SJCRH30 (cell line): ENCODE measurements around the gene HSDL1. TPM values are rescaled to one million over a fixed set of nuclear protein-coding genes. Genes with fewer than 3 reads are reported as not detected.

Experiments used
- DNase-seq, 2 experiments: peaks; one replicate each; pipeline ENCODE4 v3.0.0-alpha.2; 2015 to 2020
- H3K27ac ChIP-seq: fragments of 250-450 bp; sonication (Bioruptor Pico); 2 replicates; pipeline ENCODE4 v1.5.1; 2020; ENCODE audit warnings: mild to moderate bottlenecking, moderate library complexity
- H3K27me3 ChIP-seq: fragments of 250-450 bp; sonication (Bioruptor Pico); 2 replicates; pipeline ENCODE4 v1.5.1; 2020; ENCODE audit warnings: mild to moderate bottlenecking, moderate library complexity
- H3K36me3 ChIP-seq: fragments of 250-450 bp; sonication (Bioruptor Pico); 2 replicates; pipeline ENCODE4 v1.5.1; 2020; ENCODE audit warnings: mild to moderate bottlenecking, moderate library complexity
- H3K4me1 ChIP-seq: fragments of 250-450 bp; sonication (Bioruptor Pico); 2 replicates; pipeline ENCODE4 v1.5.1; 2020; ENCODE audit warnings: mild to moderate bottlenecking, moderate library complexity
- H3K4me3 ChIP-seq: fragments of 250-450 bp; sonication (Bioruptor Pico); 2 replicates; pipeline ENCODE4 v1.5.1; 2020; ENCODE audit warnings: mild to moderate bottlenecking, moderate library complexity
- H3K9me3 ChIP-seq: fragments of 250-450 bp; sonication (Bioruptor Pico); replicated peaks from 2 replicates; pipeline ENCODE4 v1.5.1; 2020; ENCODE audit warnings: mild to moderate bottlenecking, moderate library complexity
- total RNA-seq: library from RNA; depleted of rRNA; stranded (reverse); fragments of >200 nt; shearing (Covaris generic); gene quantifications from 2 replicates; pipeline ENCODE4 v1.2.3, GENCODE V29; 2014; rRNA removed

HSDL1 gene
- total RNA-seq, 1 experiment from 2014 or later: 22.1 TPM

- H3K27ac ChIP-seq: no peak overlapping the region
- no peak for DNase-seq
- H3K27me3 ChIP-seq: no peaks in the 10 kb centered on the region
- H3K9me3 ChIP-seq: no peaks in the 10 kb centered on the region
- no peaks in the 10 kb centered on the region for H3K4me1 ChIP-seq
- no peak overlapping the region for H3K4me3 ChIP-seq
- peaks cover 9% of the 10 kb centered on the region; the same call in 1 of the 2 replicates for H3K36me3 ChIP-seq
Measured at GRCh38 chr16:84079664-84080063, 65.3 kb downstream of the HSDL1 start.

GRCh38 chr16:84075376-84075775, 69.6 kb downstream of the HSDL1 start:
- Histone ChIP-seq H3K4me3 (no peak overlapping the region), H3K27ac (no peak overlapping the region), H3K36me3 (peaks cover 3% of the 10 kb centered on the region; the same call in 1 of the 2 replicates), H3K27me3 (no peaks in the 10 kb centered on the region), H3K9me3 (no peaks in the 10 kb centered on the region), H3K4me1 (no peaks in the 10 kb centered on the region)
- DNase-seq: no peak

- H3K9me3 ChIP-seq: no peaks in the 10 kb centered on the region
- peaks cover 3% of the 10 kb centered on the region for H3K36me3 ChIP-seq
Measured at GRCh38 chr16:84074721-84075120, 70.3 kb downstream of the HSDL1 start.

More at GRCh38 chr16:84074721-84075120, 70.3 kb downstream of the HSDL1 start:
- DNase-seq: no peak
- Histone ChIP-seq H3K27me3 (no peaks in the 10 kb centered on the region), H3K4me1 (no peaks in the 10 kb centered on the region), H3K4me3 (no peak overlapping the region), H3K27ac (no peak overlapping the region)

Other genes with a start within 250 kb of the HSDL1 start
- gene MLYCD, start 246.1 kb downstream of the HSDL1 start, total RNA-seq: 1.1 and 1.2 TPM in 2 replicates
- 1.7 and 2.1 TPM in 2 replicates for gene OSGIN1, start 191.9 kb downstream of the HSDL1 start, total RNA-seq
- 0.08 and 0.10 TPM in 2 replicates for gene NECAB2, start 176.9 kb downstream of the HSDL1 start, total RNA-seq
- gene SLC38A8, start 102.4 kb downstream of the HSDL1 start, total RNA-seq: not detected in 2 replicates
- gene MBTPS1, start 28.2 kb downstream of the HSDL1 start, total RNA-seq: 38.2 and 39.2 TPM in 2 replicates
- 0.18 TPM in 1 of 2 replicates, not detected in the other for gene DNAAF1, start 131 bp upstream of the HSDL1 start, total RNA-seq
- 13.8 and 17.1 TPM in 2 replicates for gene TAF1C, start 41.9 kb upstream of the HSDL1 start, total RNA-seq
- gene ADAD2, start 46.0 kb upstream of the HSDL1 start, total RNA-seq: 0.22 and 0.71 TPM in 2 replicates
- gene KCNG4, start 94.8 kb upstream of the HSDL1 start, total RNA-seq: 2.1 and 2.4 TPM in 2 replicates
- gene WFDC1, start 149.7 kb upstream of the HSDL1 start, total RNA-seq: 0.43 and 0.49 TPM in 2 replicates
- 5.1 and 6.2 TPM in 2 replicates for gene ATP2C2, start 223.4 kb upstream of the HSDL1 start, total RNA-seq